AG04449 (cell line): Measurements from ENCODE around the gene SLC35G6.

Experiments
- CTCF ChIA-PET: fragments of 350-600 bp; formaldehyde crosslinking; extraction: SDS; loops from one replicate; lab custom pipeline; 2021; ENCODE audit warnings: antibody characterized with exemption; lab: Yijun Ruan, JAX
- POLR2A ChIA-PET: fragments of 400-600, 350-600 bp; formaldehyde crosslinking; extraction: SDS; loops from one replicate; lab custom pipeline; 2020; ENCODE audit warnings: antibody characterized with exemption, inconsistent platforms; lab: Yijun Ruan, JAX
- DNase-seq: peaks from one replicate; pipeline ENCODE4 v3.0.0-alpha.2; 2010; ENCODE audit warnings: low read depth, low spot score
- H3K4me3 ChIP-seq: 2 replicates; pipeline ENCODE4 v1.5.1; 2011; ENCODE audit warnings: low read depth, mild to moderate bottlenecking, control low read depth, low read length
- TF ChIP-seq, protein P1 (sequence below): IDR thresholded peaks from one replicate; pipeline ENCODE4 v1.5.1; 2011; ENCODE audit warnings: mild to moderate bottlenecking, moderate library complexity, low read length, control low read depth, inconsistent platforms; ENCODE audit not compliant: insufficient read depth; ENCODE audit errors: missing control alignments

SLC35G6 gene

DNA sequence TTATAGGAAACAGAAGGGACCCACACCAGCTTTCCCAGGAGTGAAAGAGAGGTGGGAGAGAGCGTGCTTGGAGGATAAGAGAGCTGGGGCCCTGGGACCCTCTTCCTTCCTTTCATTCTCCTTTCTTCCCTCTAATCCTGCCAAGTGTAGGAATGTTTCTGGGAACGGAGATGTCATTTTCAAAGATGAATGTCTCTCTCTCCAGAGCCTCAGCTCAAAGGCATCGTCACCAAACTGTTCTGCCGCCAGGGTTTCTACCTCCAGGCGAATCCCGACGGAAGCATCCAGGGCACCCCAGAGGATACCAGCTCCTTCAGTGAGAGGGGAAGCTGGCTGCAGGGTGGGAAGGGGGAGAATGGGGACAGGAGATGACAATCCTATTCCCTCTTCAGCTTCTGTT lies 40.0 kb upstream of the SLC35G6 start:
- DNase-seq = no peak
- POLR2A ChIA-PET = interaction anchor here (0.6 to 2.1 kb wide), 4 partner anchors 37 to 75 kb away, joined by 3 to 6 read pairs (median 4); partner anchors contain the start of genes TMEM256 and ZBTB4
- no peak overlapping the region for H3K4me3 ChIP-seq
- CTCF ChIA-PET = interaction anchor here (0.9 to 3.1 kb wide), 7 partner anchors 13 to 247 kb away, joined by 3 to 16 read pairs (median 3); partner anchors contain the start of genes TMEM95, TP53 and WRAP53
- TF ChIP-seq, protein P1, sequence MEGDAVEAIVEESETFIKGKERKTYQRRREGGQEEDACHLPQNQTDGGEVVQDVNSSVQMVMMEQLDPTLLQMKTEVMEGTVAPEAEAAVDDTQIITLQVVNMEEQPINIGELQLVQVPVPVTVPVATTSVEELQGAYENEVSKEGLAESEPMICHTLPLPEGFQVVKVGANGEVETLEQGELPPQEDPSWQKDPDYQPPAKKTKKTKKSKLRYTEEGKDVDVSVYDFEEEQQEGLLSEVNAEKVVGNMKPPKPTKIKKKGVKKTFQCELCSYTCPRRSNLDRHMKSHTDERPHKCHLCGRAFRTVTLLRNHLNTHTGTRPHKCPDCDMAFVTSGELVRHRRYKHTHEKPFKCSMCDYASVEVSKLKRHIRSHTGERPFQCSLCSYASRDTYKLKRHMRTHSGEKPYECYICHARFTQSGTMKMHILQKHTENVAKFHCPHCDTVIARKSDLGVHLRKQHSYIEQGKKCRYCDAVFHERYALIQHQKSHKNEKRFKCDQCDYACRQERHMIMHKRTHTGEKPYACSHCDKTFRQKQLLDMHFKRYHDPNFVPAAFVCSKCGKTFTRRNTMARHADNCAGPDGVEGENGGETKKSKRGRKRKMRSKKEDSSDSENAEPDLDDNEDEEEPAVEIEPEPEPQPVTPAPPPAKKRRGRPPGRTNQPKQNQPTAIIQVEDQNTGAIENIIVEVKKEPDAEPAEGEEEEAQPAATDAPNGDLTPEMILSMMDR = no peak

DNA sequence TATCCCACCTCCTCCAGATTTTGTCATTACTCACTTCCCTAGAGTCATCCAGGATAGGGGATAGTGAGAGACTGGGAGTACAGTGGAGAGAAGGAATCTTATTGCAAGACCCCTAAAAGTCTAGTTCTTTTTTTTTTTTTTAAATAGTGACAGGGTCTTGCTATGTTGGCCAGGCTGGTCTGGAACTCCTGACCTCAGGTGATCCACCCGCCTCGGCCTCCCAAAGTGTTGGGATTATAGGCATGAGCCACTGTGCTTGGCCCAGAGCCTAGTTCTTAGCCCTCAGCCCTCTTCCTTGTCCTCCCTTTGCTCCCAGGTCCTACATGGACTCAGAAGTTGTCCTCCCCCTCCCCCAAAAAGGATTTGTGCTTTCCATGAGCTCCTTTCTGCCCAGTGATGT lies 39.1 kb upstream of the SLC35G6 start:
- TF ChIP-seq, protein P1 = no peak
- H3K4me3 ChIP-seq = no peak overlapping the region
- no peak for DNase-seq
- POLR2A ChIA-PET = interaction anchor here (0.7 kb wide), 1 partner anchor 38 kb away, joined by 3 read pairs; the partner anchor contains the start of gene TMEM256
- CTCF ChIA-PET = interaction anchor here (1.1 to 3.1 kb wide), 4 partner anchors 12 to 86 kb away, joined by 3 to 16 read pairs (median 4); partner anchors contain the start of gene TMEM95

DNA sequence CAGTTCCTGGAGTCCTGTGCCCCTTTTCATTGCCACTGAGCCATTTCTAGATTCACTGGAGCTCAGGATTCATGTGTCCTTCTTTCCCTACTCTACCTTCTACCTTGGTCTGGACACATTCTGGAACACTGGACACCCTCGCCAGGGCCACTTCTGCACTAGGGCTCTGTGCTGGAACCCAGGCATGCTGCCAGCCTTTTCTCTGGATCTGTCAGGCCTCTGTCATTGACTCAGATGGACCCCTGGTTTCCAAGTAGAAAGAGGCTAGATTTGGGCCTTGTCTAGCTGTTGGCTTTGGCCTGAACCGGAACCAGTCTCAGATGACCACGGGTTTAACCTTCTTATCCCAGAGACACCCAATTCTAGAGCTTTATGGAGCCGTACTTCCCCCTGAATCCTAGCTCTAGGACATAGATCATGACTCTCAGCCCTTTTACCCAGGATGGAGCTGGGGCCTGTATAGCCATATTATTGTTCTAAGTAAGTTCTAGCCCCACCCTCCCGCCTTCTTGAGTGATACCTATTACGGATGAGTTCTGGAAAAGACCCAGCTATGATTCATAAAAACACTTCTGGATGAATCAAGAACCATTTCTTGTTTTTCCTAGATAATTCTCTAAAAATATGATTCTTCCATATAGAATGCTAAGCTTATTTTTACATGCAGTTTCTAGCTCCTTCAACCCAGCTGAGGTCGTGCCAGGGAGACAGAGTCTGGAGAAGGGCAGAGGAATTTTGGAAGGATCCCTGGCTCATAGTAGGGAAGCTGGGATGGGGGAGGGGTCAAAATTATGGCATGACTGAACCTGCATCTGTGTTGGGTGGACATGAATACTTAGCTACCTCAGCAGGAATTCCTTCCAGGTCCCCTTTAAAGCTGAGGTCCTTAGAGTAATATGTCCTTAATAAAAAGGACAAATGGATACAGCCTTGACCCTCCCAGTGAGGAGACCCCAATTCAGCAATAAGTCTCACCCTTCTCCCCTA lies 37.5 kb upstream of the SLC35G6 start:
- TF ChIP-seq, protein P1 = no peak
- no peak overlapping the region for H3K4me3 ChIP-seq
- no peak for DNase-seq
- ChIA-PET CTCF (interaction anchor here (0.9 to 8.8 kb wide), 6 partner anchors 7 to 171 kb away, joined by 3 to 62 read pairs (median 3); partner anchors contain the start of genes FXR2, SENP3 and TMEM102), POLR2A (interaction anchor here (0.7 to 1.2 kb wide), 3 partner anchors 11 to 49 kb away, joined by 3 to 10 read pairs (median 4); partner anchors contain the start of genes PLSCR3 and POLR2A)

DNA sequence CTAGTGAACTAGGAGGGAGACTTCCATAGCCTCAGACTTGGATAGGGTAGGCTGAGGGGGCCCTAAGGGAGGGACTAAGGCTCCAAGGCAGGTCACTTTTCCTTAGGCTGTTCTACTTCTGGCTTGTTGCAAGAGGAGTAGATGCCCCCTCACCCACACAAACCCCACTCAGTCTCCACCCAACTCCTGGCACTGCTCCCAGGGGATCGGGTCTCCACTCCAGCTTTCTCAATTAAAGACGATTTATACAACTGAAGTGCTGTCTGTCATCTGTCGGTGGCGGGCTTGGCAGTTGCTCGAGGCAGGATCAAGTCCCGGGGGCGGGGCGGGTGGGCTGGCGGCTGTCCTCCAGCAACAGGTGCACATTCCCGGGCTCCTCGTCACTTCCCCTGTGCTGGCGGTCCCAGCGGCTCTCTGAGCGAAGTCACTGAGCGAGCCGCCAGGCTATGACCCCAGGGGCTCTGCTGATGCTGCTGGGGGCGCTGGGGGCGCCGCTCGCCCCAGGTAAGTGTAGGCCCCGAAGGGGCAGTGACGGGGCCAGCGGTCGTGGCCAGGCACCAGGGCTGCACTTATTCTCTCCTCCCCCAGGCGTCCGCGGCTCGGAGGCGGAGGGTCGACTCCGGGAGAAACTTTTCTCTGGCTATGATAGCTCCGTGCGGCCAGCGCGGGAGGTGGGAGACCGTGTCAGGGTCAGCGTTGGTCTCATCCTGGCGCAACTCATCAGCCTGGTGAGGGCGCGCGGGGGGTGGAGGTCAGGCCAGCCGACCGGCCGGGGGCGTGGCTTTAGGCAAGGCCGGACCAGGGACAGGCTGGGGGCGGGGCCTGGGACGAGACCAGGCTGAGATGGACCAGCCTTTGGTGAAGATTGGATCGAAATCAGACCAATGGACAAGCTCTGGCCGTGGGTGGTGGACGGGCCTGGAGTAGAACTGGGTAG lies 36.3 kb upstream of the SLC35G6 start, which contains the start of gene CHRNB1:
Gene CHRNB1, plus strand, starts transcription at position 380 of the 937 bp plus-strand sequence. Its CDS starts 67 bp downstream, at position 447.
- no peak for DNase-seq
- TF ChIP-seq, protein P1 = no peak
- CTCF ChIA-PET = interaction anchor here (1.0 to 8.8 kb wide), 7 partner anchors 9 to 170 kb away, joined by 3 to 62 read pairs (median 5); partner anchors contain the start of genes FXR2, SENP3, TMEM102 and TMEM95
- peak within 1 kb of the TSS; percentile 36 for H3K4me3 ChIP-seq
- POLR2A ChIA-PET = interaction anchor here (0.7 to 1.4 kb wide), 4 partner anchors 10 to 51 kb away, joined by 3 to 10 read pairs (median 4); partner anchors contain the start of genes PLSCR3 and POLR2A

DNA sequence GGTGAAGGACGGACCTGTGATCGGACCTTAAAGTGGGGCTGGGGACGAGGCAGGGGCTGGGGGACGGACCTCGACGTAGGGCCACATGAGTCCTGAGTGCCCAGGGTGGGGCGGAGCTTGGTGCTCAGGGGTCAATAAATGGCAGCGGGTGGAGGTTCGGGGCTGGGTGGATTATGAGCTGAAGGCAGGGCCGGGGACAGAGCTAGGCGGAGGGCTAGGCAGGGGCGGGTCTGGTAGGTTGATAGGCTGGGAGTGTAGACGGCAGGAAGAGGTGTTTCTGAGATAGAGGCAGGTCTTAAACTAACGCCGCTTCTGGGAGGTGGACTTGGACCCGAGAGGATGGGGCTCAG lies 35.7 kb upstream of the SLC35G6 start:
- CTCF ChIA-PET = interaction anchor here (1.0 to 8.8 kb wide), 4 partner anchors 9 to 115 kb away, joined by 3 to 62 read pairs (median 7); partner anchors contain the start of genes TMEM102 and TMEM95
- TF ChIP-seq, protein P1 = no peak
- POLR2A ChIA-PET = interaction anchor here (1.4 kb wide), 1 partner anchor 39 kb away, joined by 4 read pairs; the partner anchor contains the start of gene POLR2A
- H3K4me3 ChIP-seq = peak overlapping the region; percentile 36
- DNase-seq = no peak
